SK-N-SH (cell line): ENCODE measurements around the gene NCKAP5. TPM values are rescaled to one million over a fixed set of nuclear protein-coding genes. Genes with fewer than 3 reads are reported as not detected.

Source experiments
- CTCF ChIA-PET: fragments of 300-600, 350-600 bp; formaldehyde crosslinking; extraction: SDS; loops from one replicate; lab custom pipeline; 2021; lab: Yijun Ruan, JAX
- POLR2A ChIA-PET: fragments of 350-600 bp; sonication (Branson Sonifier 250); formaldehyde crosslinking; extraction: SDS; loops from one replicate; lab custom pipeline; 2020; ENCODE audit warnings: antibody characterized with exemption, inconsistent platforms; lab: Yijun Ruan, JAX
- DNase-seq: peaks from one replicate; pipeline ENCODE4 v3.0.0; 2012
- H2AFZ ChIP-seq: fragments of 200-600 bp; sonication (generic); 2 replicates; pipeline ENCODE4 v1.8.1; 2016; ENCODE audit warnings: antibody characterized with exemption, mild to moderate bottlenecking, low read depth
- H3F3A ChIP-seq: fragments of 200-600 bp; sonication (generic); replicated peaks from 2 replicates; pipeline ENCODE3; 2016; ENCODE audit warnings: antibody characterized with exemption, mild to moderate bottlenecking; ENCODE audit not compliant: insufficient read depth
- H3K27ac ChIP-seq, 2 experiments: fragments of 200-500 bp in 1 of 2; fragments of 200-600 bp in 1 of 2; sonication (Bioruptor generic) in 1 of 2; sonication (generic), shearing (Covaris generic) in 1 of 2; 2 replicates each; pipeline versions ENCODE4 v1.5.1 to v1.6.1; 2014 to 2016; ENCODE audit warnings: low read depth in 2 of 2, inconsistent platforms in 1 of 2, low read length in 1 of 2, mild to moderate bottlenecking in 1 of 2, mixed read lengths in 1 of 2
- H3K27me3 ChIP-seq: fragments of 200-600 bp; sonication (generic), shearing (Covaris generic); 2 replicates; pipeline ENCODE4 v1.6.1; 2016; ENCODE audit warnings: mixed run types; ENCODE audit not compliant: insufficient read depth
- H3K36me3 ChIP-seq, 2 experiments: fragments of 200-500 bp in 1 of 2; fragments of 200-600 bp in 1 of 2; sonication (Bioruptor generic) in 1 of 2; sonication (generic) in 1 of 2; replicated peaks in 1 of 2; 2 replicates each; pipeline versions ENCODE3 to v1.5.1; 2014 to 2016; ENCODE audit warnings: low read length in 1 of 2, mild to moderate bottlenecking in 1 of 2; ENCODE audit not compliant: insufficient read depth in 2 of 2, control insufficient read depth in 1 of 2
- H3K4me1 ChIP-seq, 2 experiments: fragments of 200-500 bp in 1 of 2; fragments of 200-600 bp in 1 of 2; sonication (Bioruptor generic) in 1 of 2; sonication (generic), shearing (Covaris generic) in 1 of 2; 2 replicates each; pipeline versions ENCODE4 v1.5.1 to v1.6.1; 2014 to 2016; ENCODE audit warnings: low read depth in 1 of 2, low read length in 1 of 2, mixed run types in 1 of 2; ENCODE audit not compliant: insufficient read depth in 2 of 2, control insufficient read depth in 1 of 2
- H3K4me2 ChIP-seq: fragments of 200-600 bp; sonication (generic), shearing (Covaris generic); 2 replicates; pipeline ENCODE4 v1.6.1; 2017; ENCODE audit warnings: mixed run types
- H3K4me3 ChIP-seq, 2 experiments: fragments of 200-500 bp in 1 of 2; fragments of 200-600 bp in 1 of 2; sonication (Bioruptor generic) in 1 of 2; sonication (generic), shearing (Covaris generic) in 1 of 2; 2 replicates each; pipeline versions ENCODE4 v1.5.1 to v1.8.1; 2014 to 2016; ENCODE audit warnings: low read depth in 2 of 2, inconsistent platforms in 1 of 2, low read length in 1 of 2, mild to moderate bottlenecking in 1 of 2, mixed read lengths in 1 of 2, moderate library complexity in 1 of 2
- H3K79me2 ChIP-seq: fragments of 200-600 bp; sonication (generic); 2 replicates; pipeline ENCODE4 v1.8.1; 2017; ENCODE audit warnings: mild to moderate bottlenecking; ENCODE audit not compliant: insufficient read depth
- H3K9ac ChIP-seq: fragments of 200-600 bp; sonication (generic); 2 replicates; pipeline ENCODE4 v1.6.1; 2017; ENCODE audit warnings: mixed run types
- H3K9me2 ChIP-seq: fragments of 200-600 bp; sonication (generic); 2 replicates; pipeline ENCODE4 v1.6.1; 2017; ENCODE audit warnings: mixed run types
- H3K9me3 ChIP-seq: fragments of 200-600 bp; sonication (generic); 2 replicates; pipeline ENCODE4 v1.6.1; 2017; ENCODE audit warnings: mixed run types, mild to moderate bottlenecking, moderate library complexity
- H4K20me1 ChIP-seq: fragments of 200-600 bp; sonication (generic); 2 replicates; pipeline ENCODE4 v1.6.1; 2017; ENCODE audit warnings: mild to moderate bottlenecking, mixed run types; ENCODE audit not compliant: insufficient read depth
- CHD2 ChIP-seq: fragments of 150-350 bp; IDR thresholded peaks from 2 replicates; pipeline ENCODE4 v1.6.1; 2018; ENCODE audit warnings: low read length; ENCODE audit not compliant: partially characterized antibody
- ELF1 ChIP-seq: IDR thresholded peaks from 2 replicates; pipeline ENCODE4 v1.4.0; 2012
- EP300 ChIP-seq, 2 experiments: IDR thresholded peaks; 2 replicates each; pipeline versions ENCODE4 v1.4.0 to v1.6.1; 2012; ENCODE audit warnings: borderline replicate concordance in 1 of 2, low read depth in 1 of 2, low read length in 1 of 2
- EZH2phosphoT487 ChIP-seq: fragments of 200-600 bp; sonication (generic); IDR thresholded peaks from 2 replicates; pipeline ENCODE4 v1.6.1; 2017; ENCODE audit warnings: low read depth, mixed run types, mild to moderate bottlenecking, antibody characterized with exemption, moderate library complexity, borderline replicate concordance
- FOSL2 ChIP-seq: IDR thresholded peaks from 2 replicates; pipeline ENCODE4 v1.4.0; 2012; ENCODE audit warnings: low read depth, mild to moderate bottlenecking, moderate library complexity, borderline replicate concordance
- FOXM1 ChIP-seq: IDR thresholded peaks from 2 replicates; pipeline ENCODE4 v1.4.0; 2012; ENCODE audit warnings: low read depth, mild to moderate bottlenecking
- GABPA ChIP-seq: IDR thresholded peaks from 2 replicates; pipeline ENCODE4 v1.4.0; 2012; ENCODE audit warnings: low read depth, mild to moderate bottlenecking
- GATA2 ChIP-seq: sonication (generic); formaldehyde crosslinking; IDR thresholded peaks from 2 replicates; pipeline ENCODE4 v1.5.0; 2020; ENCODE audit warnings: mild to moderate bottlenecking, missing genetic modification reagents
- JUND ChIP-seq: IDR thresholded peaks from 2 replicates; pipeline ENCODE4 v1.4.0; 2012
- MEF2A ChIP-seq: IDR thresholded peaks from 2 replicates; pipeline ENCODE4 v1.4.0; 2012; ENCODE audit warnings: low read depth, borderline replicate concordance
- MXI1 ChIP-seq: IDR thresholded peaks from 2 replicates; pipeline ENCODE4 v1.6.1; 2012; ENCODE audit warnings: mild to moderate bottlenecking, low read depth, low read length, improper control_type of control experiment
- NFIC ChIP-seq: IDR thresholded peaks from 2 replicates; pipeline ENCODE4 v1.4.0; 2012; ENCODE audit warnings: borderline replicate concordance
- RAD21 ChIP-seq: IDR thresholded peaks from 2 replicates; pipeline ENCODE4 v1.6.1; 2012; ENCODE audit warnings: mild to moderate bottlenecking, low read length
- RCOR1 ChIP-seq: fragments of 150-350 bp; IDR thresholded peaks from 2 replicates; pipeline ENCODE4 v1.6.1; 2017; ENCODE audit warnings: antibody characterized with exemption, low read length
- RFX5 ChIP-seq: IDR thresholded peaks from 2 replicates; pipeline ENCODE4 v1.6.1; 2012; ENCODE audit warnings: mild to moderate bottlenecking, improper control_type of control experiment, low read length
- RXRA ChIP-seq: IDR thresholded peaks from 2 replicates; pipeline ENCODE4 v1.4.0; 2012; ENCODE audit warnings: low read depth, mild to moderate bottlenecking, borderline replicate concordance
- SMC3 ChIP-seq: IDR thresholded peaks from 2 replicates; pipeline ENCODE4 v1.6.1; 2012; ENCODE audit warnings: low read depth, low read length, improper control_type of control experiment
- TAF1 ChIP-seq: IDR thresholded peaks from 2 replicates; pipeline ENCODE4 v1.6.1; 2012; ENCODE audit warnings: low read depth, mild to moderate bottlenecking, low read length, moderate library complexity, borderline replicate concordance
- TCF12 ChIP-seq: IDR thresholded peaks from 2 replicates; pipeline ENCODE4 v1.4.0; 2012
- TEAD4 ChIP-seq: IDR thresholded peaks from 2 replicates; pipeline ENCODE4 v1.4.0; 2012; ENCODE audit warnings: mild to moderate bottlenecking, borderline replicate concordance; ENCODE audit not compliant: insufficient read depth
- USF1 ChIP-seq: IDR thresholded peaks from 2 replicates; pipeline ENCODE4 v1.4.0; 2012; ENCODE audit warnings: low read depth, borderline replicate concordance
- YY1 ChIP-seq: IDR thresholded peaks from 2 replicates; pipeline ENCODE4 v1.4.0; 2012; ENCODE audit warnings: low read depth, mild to moderate bottlenecking
- ZBTB33 ChIP-seq: IDR thresholded peaks from 2 replicates; pipeline ENCODE4 v1.4.0; 2012; ENCODE audit warnings: low read depth, borderline replicate concordance
- WGBS: methylation state at CpG from one replicate; pipeline ENCODE4 v1.1.6; 2017; ENCODE audit warnings: low lambda C conversion rate; 5-methylcytosine and 5-hydroxymethylcytosine counted together
- polyA plus RNA-seq, 3 experiments: library from polyadenylated mRNA; depleted of rRNA; stranded (reverse); fragments of >200 nt; gene quantifications; 2 replicates each; pipeline ENCODE4 v1.2.3, GENCODE V29; 2012
- TF ChIP-seq, protein P1 (sequence below): fragments of 150-350 bp; IDR thresholded peaks from 2 replicates; pipeline ENCODE4 v1.6.1; 2017; ENCODE audit warnings: antibody characterized with exemption, low read length, low read depth, borderline replicate concordance

NCKAP5 gene
- polyA plus RNA-seq, 1 of the 3 experiments (the other 2 are of a cell fraction), result 0.02 TPM

DNA sequence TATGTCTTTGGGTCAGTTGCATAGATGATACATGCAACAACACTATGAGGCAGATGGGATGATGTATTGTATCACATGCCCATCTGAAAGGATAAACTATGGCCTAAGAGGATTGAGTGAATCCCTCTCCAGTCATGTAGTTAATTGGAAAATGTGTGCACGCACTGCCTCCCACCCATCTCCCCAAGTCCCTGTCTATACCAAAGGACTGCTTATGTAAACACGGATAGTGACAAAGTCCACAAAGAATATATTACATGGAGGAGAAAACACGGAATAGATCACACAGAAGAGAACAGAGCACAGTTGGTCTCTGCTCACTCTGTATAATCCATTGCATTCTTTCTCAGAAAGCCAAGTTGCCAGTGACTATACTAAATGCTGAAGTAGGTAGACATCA, 82.4 kb downstream of the NCKAP5 start:
- ChIA-PET CTCF (no interaction called here), POLR2A (no interaction called here)
- Histone ChIP-seq H3K9ac (no peak overlapping the region), H3K27ac (no peak overlapping the region), H3F3A (no peaks in the 10 kb centered on the region), H2AFZ (no peak overlapping the region), H3K27me3 (no peaks in the 10 kb centered on the region), H3K79me2 (no peaks in the 10 kb centered on the region), H3K4me3 (no peak overlapping the region), H3K9me3 (no peaks in the 10 kb centered on the region), H3K9me2 (no peaks in the 10 kb centered on the region), H3K4me1 (peaks cover 0 to 6% of the 10 kb centered on the region in 2 experiments; a peak in 1 of 4 replicates), H4K20me1 (no peaks in the 10 kb centered on the region), H3K36me3 (no peaks in the 10 kb centered on the region), H3K4me2 (no peak overlapping the region)
- no peak for TF ChIP-seq MXI1
- no peak for TF ChIP-seq GABPA
- TF ChIP-seq NFIC, result no peak
- TF ChIP-seq RXRA, result no peak
- TF ChIP-seq RFX5, result no peak
- no peak for TF ChIP-seq SMC3
- TF ChIP-seq ELF1, result no peak
- TF ChIP-seq TAF1, result no peak
- TF ChIP-seq FOXM1, result no peak
- no peak for TF ChIP-seq MEF2A
- no peak for TF ChIP-seq TCF12
- no peak for TF ChIP-seq FOSL2
- TF ChIP-seq, protein P1, sequence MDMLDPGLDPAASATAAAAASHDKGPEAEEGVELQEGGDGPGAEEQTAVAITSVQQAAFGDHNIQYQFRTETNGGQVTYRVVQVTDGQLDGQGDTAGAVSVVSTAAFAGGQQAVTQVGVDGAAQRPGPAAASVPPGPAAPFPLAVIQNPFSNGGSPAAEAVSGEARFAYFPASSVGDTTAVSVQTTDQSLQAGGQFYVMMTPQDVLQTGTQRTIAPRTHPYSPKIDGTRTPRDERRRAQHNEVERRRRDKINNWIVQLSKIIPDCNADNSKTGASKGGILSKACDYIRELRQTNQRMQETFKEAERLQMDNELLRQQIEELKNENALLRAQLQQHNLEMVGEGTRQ, result no peak
- no peak for TF ChIP-seq GATA2 (CRISPR knock-in tag)
- no peak for TF ChIP-seq RCOR1
- no peak for TF ChIP-seq JUND
- TF ChIP-seq USF1, result no peak
- no peak for TF ChIP-seq TEAD4
- no peak for DNase-seq
- 50% methylated on average over 3 of the region's 3 CpGs for WGBS

GRCh38 chr2:133484784-133485183, 83.5 kb downstream of the NCKAP5 start:
- no peaks in the 10 kb centered on the region for H3K9me3 ChIP-seq
- H3K79me2 ChIP-seq, result no peaks in the 10 kb centered on the region
- POLR2A ChIA-PET, result no interaction called here
- H3K36me3 ChIP-seq, result no peaks in the 10 kb centered on the region
- CTCF ChIA-PET, result no interaction called here
- no peaks in the 10 kb centered on the region for H3F3A ChIP-seq
- H4K20me1 ChIP-seq, result no peaks in the 10 kb centered on the region
- H3K4me1 ChIP-seq, result peaks cover 0 to under 1% of the 10 kb centered on the region in 2 experiments; a peak in 1 of 4 replicates
- no peak overlapping the region for H3K4me3 ChIP-seq
- H3K4me2 ChIP-seq, result no peak overlapping the region
- H2AFZ ChIP-seq, result no peak overlapping the region
- TF ChIP-seq CHD2 (no peak), NFIC (no peak), EP300 (IDR thresholded peaks at IDR 0.05; ENCODE audit: borderline replicate concordance in 1 of 2, low read depth in 1 of 2, low read length in 1 of 2) (no peak), EZH2phosphoT487 (no peak), ZBTB33 (no peak), SMC3 (no peak), TCF12 (no peak), FOSL2 (no peak), YY1 (no peak), RAD21 (no peak), RCOR1 (no peak), ELF1 (no peak), MEF2A (no peak), GABPA (no peak)
- no peak overlapping the region for H3K9ac ChIP-seq
- 27% methylated on average over 3 of the region's 3 CpGs for WGBS
- H3K27ac ChIP-seq, result no peak overlapping the region
- no peak for DNase-seq
- no peaks in the 10 kb centered on the region for H3K9me2 ChIP-seq
- no peaks in the 10 kb centered on the region for H3K27me3 ChIP-seq
